H9 (cell line): ENCODE data around the gene MAZ. TPM values are rescaled to one million over a fixed set of nuclear protein-coding genes. Genes with fewer than 3 reads are reported as not detected.

Source experiments
- DNase-seq: peaks from one replicate; pipeline ENCODE4 v3.0.0-alpha.2; 2017
- H2AFZ ChIP-seq: one replicate; pipeline ENCODE4 v1.6.1; 2013; ENCODE audit warnings: mild to moderate bottlenecking, low read length, control low read depth, moderate library complexity
- H2AK5ac ChIP-seq: 2 replicates; pipeline ENCODE4 v1.6.1; 2013; ENCODE audit warnings: low read length, control low read depth, mixed read lengths; ENCODE audit not compliant: insufficient read length
- H2BK120ac ChIP-seq: one replicate; pipeline ENCODE4 v1.6.1; 2013; ENCODE audit warnings: low read depth, mild to moderate bottlenecking, low read length, control low read depth, inconsistent platforms; ENCODE audit not compliant: poor library complexity, severe bottlenecking
- H2BK12ac ChIP-seq: 2 replicates; pipeline ENCODE4 v1.6.1; 2013; ENCODE audit warnings: low read length, control low read depth, mixed read lengths, low read depth; ENCODE audit not compliant: insufficient read length
- H2BK15ac ChIP-seq: 2 replicates; pipeline ENCODE4 v1.6.1; 2013; ENCODE audit warnings: low read depth, low read length, control low read depth
- H2BK20ac ChIP-seq: one replicate; pipeline ENCODE4 v1.6.1; 2013; ENCODE audit warnings: low read depth, mild to moderate bottlenecking, low read length, control low read depth, inconsistent platforms; ENCODE audit not compliant: poor library complexity, severe bottlenecking
- H2BK5ac ChIP-seq: 2 replicates; pipeline ENCODE4 v1.6.1; 2013; ENCODE audit warnings: low read length, control low read depth, mixed read lengths; ENCODE audit not compliant: insufficient read length
- H3K14ac ChIP-seq: 2 replicates; pipeline ENCODE4 v1.6.1; 2013; ENCODE audit warnings: low read length, control low read depth; ENCODE audit not compliant: insufficient read depth
- H3K18ac ChIP-seq: 2 replicates; pipeline ENCODE4 v1.6.1; 2013; ENCODE audit warnings: low read depth, mild to moderate bottlenecking, mixed read lengths, low read length, control low read depth; ENCODE audit not compliant: insufficient read length
- H3K23ac ChIP-seq: 2 replicates; pipeline ENCODE4 v1.6.1; 2013; ENCODE audit warnings: low read length, control low read depth, mixed read lengths, low read depth; ENCODE audit not compliant: insufficient read length
- H3K23me2 ChIP-seq: 2 replicates; pipeline ENCODE4 v1.6.1; 2013; ENCODE audit warnings: low read depth, mild to moderate bottlenecking, mixed read lengths, low read length, control low read depth; ENCODE audit not compliant: insufficient read length, poor library complexity, severe bottlenecking
- H3K27ac ChIP-seq: 2 replicates; pipeline ENCODE4 v1.5.1; 2013; ENCODE audit warnings: low read length, control low read depth, mixed read lengths, low read depth; ENCODE audit not compliant: insufficient read length
- H3K27me3 ChIP-seq: 2 replicates; pipeline ENCODE4 v1.6.1; 2013; ENCODE audit warnings: low read length, control low read depth, inconsistent platforms; ENCODE audit not compliant: insufficient read depth
- H3K4ac ChIP-seq: 2 replicates; pipeline ENCODE4 v1.6.1; 2013; ENCODE audit warnings: low read depth, mild to moderate bottlenecking, control low read depth, inconsistent platforms, low read length, moderate library complexity
- H3K4me1 ChIP-seq: 2 replicates; pipeline ENCODE4 v1.6.1; 2013; ENCODE audit warnings: low read length, control low read depth, inconsistent platforms; ENCODE audit not compliant: insufficient read depth
- H3K4me2 ChIP-seq: 2 replicates; pipeline ENCODE4 v1.6.1; 2013; ENCODE audit warnings: low read length, control low read depth, mixed read lengths; ENCODE audit not compliant: insufficient read length, insufficient read depth
- H3K56ac ChIP-seq: 2 replicates; pipeline ENCODE4 v1.6.1; 2013; ENCODE audit warnings: low read depth, mild to moderate bottlenecking, mixed read lengths, low read length, control low read depth; ENCODE audit not compliant: insufficient read length
- H3K79me1 ChIP-seq: 2 replicates; pipeline ENCODE4 v1.6.1; 2013; ENCODE audit warnings: low read depth, mild to moderate bottlenecking, moderate library complexity, low read length, control low read depth, inconsistent platforms; ENCODE audit not compliant: insufficient read depth, poor library complexity, severe bottlenecking
- H3K79me2 ChIP-seq: 2 replicates; pipeline ENCODE4 v1.6.1; 2013; ENCODE audit warnings: low read length, control low read depth, inconsistent platforms; ENCODE audit not compliant: insufficient read depth
- H3K9ac ChIP-seq: 2 replicates; pipeline ENCODE4 v1.6.1; 2013; ENCODE audit warnings: low read length, control low read depth, mixed read lengths; ENCODE audit not compliant: insufficient read length; ENCODE audit errors: extremely low read depth
- H3K9me3 ChIP-seq: one replicate; pipeline ENCODE4 v1.6.1; 2013; ENCODE audit warnings: low read depth, low read length, inconsistent platforms; ENCODE audit not compliant: control insufficient read depth
- H3T11ph ChIP-seq: one replicate; pipeline ENCODE4 v1.6.1; 2013; ENCODE audit warnings: mild to moderate bottlenecking, low read length, control low read depth, inconsistent platforms
- H4K20me1 ChIP-seq: one replicate; pipeline ENCODE4 v1.6.1; 2013; ENCODE audit not compliant: control insufficient read depth, insufficient read length, insufficient read depth
- H4K5ac ChIP-seq: 2 replicates; pipeline ENCODE4 v1.6.1; 2013; ENCODE audit warnings: low read depth, mild to moderate bottlenecking, mixed read lengths, low read length, control low read depth; ENCODE audit not compliant: insufficient read length
- H4K8ac ChIP-seq: replicated peaks from 2 replicates; pipeline ENCODE4 v1.6.1; 2013; ENCODE audit warnings: low read length, control low read depth, mixed read lengths, low read depth; ENCODE audit not compliant: insufficient read length
- H4K91ac ChIP-seq: 2 replicates; pipeline ENCODE4 v1.6.1; 2013; ENCODE audit warnings: low read depth, mild to moderate bottlenecking, moderate library complexity, mixed read lengths, low read length, control low read depth; ENCODE audit not compliant: insufficient read length
- H3K27ac Mint-ChIP-seq, 3 experiments: 2 replicates in 2 of 3; 3 replicates in 1 of 3; pipeline ENCODE4 v1.8.0; 2020 to 2021; ENCODE audit warnings: mixed read lengths in 3 of 3, mild to moderate bottlenecking in 1 of 3, moderate library complexity in 1 of 3
- H3K27me3 Mint-ChIP-seq: 2 replicates; pipeline ENCODE4 v1.8.0; 2021; ENCODE audit warnings: low read depth, mild to moderate bottlenecking, moderate library complexity, mixed read lengths
- H3K36me3 Mint-ChIP-seq, 3 experiments: 2 replicates in 2 of 3; 3 replicates in 1 of 3; pipeline ENCODE4 v1.8.0; 2020 to 2021; ENCODE audit warnings: low read depth in 3 of 3, mixed read lengths in 3 of 3; ENCODE audit not compliant: insufficient read depth in 1 of 3
- H3K4me1 Mint-ChIP-seq, 2 experiments: 2 replicates each; pipeline ENCODE4 v1.8.0; 2020; ENCODE audit warnings: mixed read lengths in 2 of 2
- H3K4me3 Mint-ChIP-seq, 2 experiments: 2 replicates in 1 of 2; 3 replicates in 1 of 2; pipeline ENCODE4 v1.8.0; 2020 to 2021; ENCODE audit warnings: mild to moderate bottlenecking in 2 of 2, mixed read lengths in 2 of 2, moderate library complexity in 1 of 2
- H3K9me3 Mint-ChIP-seq, 2 experiments: 2 replicates in 1 of 2; 3 replicates in 1 of 2; pipeline ENCODE4 v1.8.0; 2020; ENCODE audit warnings: mild to moderate bottlenecking in 2 of 2, mixed read lengths in 2 of 2, moderate library complexity in 1 of 2
- WGBS: extraction: QIAGEN DNeasy Blood & Tissue Kit; methylation state at CpG from one replicate; pipeline ENCODE4 v1.1.7; 2013; ENCODE audit warnings: missing lambda C conversion rate, low lambda C conversion rate, mixed read lengths; ENCODE audit not compliant: insufficient read length; ENCODE audit errors: extremely low coverage; 5-methylcytosine and 5-hydroxymethylcytosine counted together
- total RNA-seq: library from RNA; stranded (reverse); gene quantifications from 2 replicates; pipeline ENCODE4 v1.2.1, GENCODE V29; 2021
- TF ChIP-seq, protein P1 (sequence below): fragments of 200-600 bp; sonication (generic); conservative IDR thresholded peaks from 3 replicates; pipeline ENCODE4 v1.8.0; 2021; ENCODE audit warnings: antibody characterized with exemption, mild to moderate bottlenecking

The MAZ gene
- total RNA-seq, 1 experiment from 2014 or later: 412 TPM

DNA sequence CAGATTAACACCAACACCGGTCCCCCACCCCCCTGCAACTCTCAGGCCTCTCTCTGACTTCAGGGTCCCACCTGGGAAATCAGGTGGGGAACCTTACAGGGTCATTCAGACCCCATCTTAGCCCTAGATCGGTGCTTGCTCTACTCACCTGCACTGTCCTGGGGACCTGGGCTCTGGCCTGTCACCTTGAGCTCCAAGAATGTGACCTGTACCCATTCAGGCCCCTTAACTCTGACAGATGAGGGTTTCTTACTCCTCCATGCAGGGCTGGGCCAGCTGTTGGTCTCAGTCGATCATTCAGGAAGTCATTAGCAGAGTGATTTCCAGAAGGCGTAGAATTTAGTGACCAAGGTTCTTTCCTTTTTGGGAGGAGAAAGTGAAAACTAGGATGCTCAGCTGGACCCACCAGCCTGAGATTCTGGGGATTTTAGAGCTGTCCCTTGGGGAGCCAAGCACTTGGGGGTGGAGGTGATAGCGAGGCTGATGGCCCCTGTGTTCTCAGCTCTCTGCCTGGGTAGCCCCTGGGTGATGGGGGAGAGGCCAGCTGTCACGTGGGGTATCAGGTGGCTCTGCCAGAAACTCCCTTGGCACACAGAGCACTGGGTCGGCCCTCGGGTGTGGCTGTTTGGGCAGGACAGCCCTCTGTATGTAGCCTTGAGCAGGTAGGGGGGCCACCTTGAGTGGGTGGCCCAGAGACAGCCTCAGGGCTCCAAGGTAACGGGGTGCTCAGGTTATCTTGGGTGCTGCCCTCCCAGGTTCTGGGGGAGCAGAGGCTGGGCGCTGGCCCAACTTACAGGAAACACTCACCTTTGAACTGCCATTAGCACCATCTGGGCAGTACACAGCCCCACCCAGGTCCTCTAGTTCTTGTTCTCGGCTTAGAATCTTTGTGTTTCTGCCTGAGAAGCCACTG is 14.7 kb downstream of the MAZ start:
- H3K9me3 ChIP-seq: no peaks in the 10 kb centered on the region
- whole genome bisulfite sequencing: no CpG with 5 or more reads among the region's 11 CpGs
- no peaks in the 10 kb centered on the region for H3K4me1 ChIP-seq
- no peak overlapping the region for H4K8ac ChIP-seq
- H3K23me2 ChIP-seq: no peaks in the 10 kb centered on the region
- no peak overlapping the region for H3K14ac ChIP-seq
- no peak overlapping the region for H3K23ac ChIP-seq
- H3K56ac ChIP-seq: no peak overlapping the region
- no peak overlapping the region for H3K4me2 ChIP-seq
- no peak overlapping the region for H2BK12ac ChIP-seq
- no peak overlapping the region for H2AFZ ChIP-seq
- H3K27ac ChIP-seq: no peak overlapping the region
- Mint-ChIP-seq H3K9me3 (no peaks in the 10 kb centered on the region; a peak in 1 of 5 replicates), H3K36me3 (peaks cover 24 to 38% (median 35%) of the 10 kb centered on the region in 3 experiments), H3K27ac (peak overlapping the region in 2 of 3 experiments; percentile 73 to 84; a peak in 3 of 7 replicates), H3K27me3 (no peaks in the 10 kb centered on the region; the same call in 1 of the 2 replicates), H3K4me3 (no peak overlapping the region; a peak in 1 of 5 replicates), H3K4me1 (peaks cover 39 to 49% of the 10 kb centered on the region in 2 experiments)
- H3T11ph ChIP-seq: no peak overlapping the region
- H2AK5ac ChIP-seq: no peak overlapping the region
- TF ChIP-seq, protein P1, sequence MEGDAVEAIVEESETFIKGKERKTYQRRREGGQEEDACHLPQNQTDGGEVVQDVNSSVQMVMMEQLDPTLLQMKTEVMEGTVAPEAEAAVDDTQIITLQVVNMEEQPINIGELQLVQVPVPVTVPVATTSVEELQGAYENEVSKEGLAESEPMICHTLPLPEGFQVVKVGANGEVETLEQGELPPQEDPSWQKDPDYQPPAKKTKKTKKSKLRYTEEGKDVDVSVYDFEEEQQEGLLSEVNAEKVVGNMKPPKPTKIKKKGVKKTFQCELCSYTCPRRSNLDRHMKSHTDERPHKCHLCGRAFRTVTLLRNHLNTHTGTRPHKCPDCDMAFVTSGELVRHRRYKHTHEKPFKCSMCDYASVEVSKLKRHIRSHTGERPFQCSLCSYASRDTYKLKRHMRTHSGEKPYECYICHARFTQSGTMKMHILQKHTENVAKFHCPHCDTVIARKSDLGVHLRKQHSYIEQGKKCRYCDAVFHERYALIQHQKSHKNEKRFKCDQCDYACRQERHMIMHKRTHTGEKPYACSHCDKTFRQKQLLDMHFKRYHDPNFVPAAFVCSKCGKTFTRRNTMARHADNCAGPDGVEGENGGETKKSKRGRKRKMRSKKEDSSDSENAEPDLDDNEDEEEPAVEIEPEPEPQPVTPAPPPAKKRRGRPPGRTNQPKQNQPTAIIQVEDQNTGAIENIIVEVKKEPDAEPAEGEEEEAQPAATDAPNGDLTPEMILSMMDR: no peak
- H2BK120ac ChIP-seq: no peak overlapping the region
- H3K4ac ChIP-seq: no peak overlapping the region
- no peak overlapping the region for H3K18ac ChIP-seq
- no peaks in the 10 kb centered on the region for H3K27me3 ChIP-seq
- H3K79me1 ChIP-seq: no peaks in the 10 kb centered on the region
- DNase-seq: no peak
- H2BK15ac ChIP-seq: no peak overlapping the region
- H4K5ac ChIP-seq: no peak overlapping the region
- H4K91ac ChIP-seq: no peak overlapping the region
- no peaks in the 10 kb centered on the region for H4K20me1 ChIP-seq
- no peaks in the 10 kb centered on the region for H3K79me2 ChIP-seq
- H2BK5ac ChIP-seq: no peak overlapping the region
- no peak overlapping the region for H3K9ac ChIP-seq
- no peak overlapping the region for H2BK20ac ChIP-seq
